GM13977 (cell line): ENCODE results near the gene CCDC175.

Source experiments
- DNase-seq: peaks from one replicate; pipeline ENCODE4 v3.0.0; 2012; ENCODE audit warnings: low spot score
- in situ Hi-C: fragments of 300-500 bp; cut with MboI; formaldehyde crosslinking; loops from one replicate; pipeline ENCODE4 v1.12.0; 2022; ENCODE audit warnings: low sequenced_read_pairs, low pct_unique_long_range_greater_than_20kb, mixed read lengths, inconsistent platforms; ENCODE audit not compliant: unreplicated experiment
- TF ChIP-seq, protein P1 (sequence below): IDR thresholded peaks from 2 replicates; pipeline ENCODE4 v1.5.1; 2012; ENCODE audit warnings: mild to moderate bottlenecking, control low read depth; ENCODE audit not compliant: insufficient read depth; ENCODE audit errors: extremely low read depth, missing control alignments

The CCDC175 gene

GRCh38 chr14:59576332-59577294 lies at the start of gene CCDC175:
CCDC175 (minus strand) TSS chr14:59576812; CDS start chr14:59576775, 37 bp downstream.
- in situ Hi-C loops: no loop called here
- TF ChIP-seq, protein P1, sequence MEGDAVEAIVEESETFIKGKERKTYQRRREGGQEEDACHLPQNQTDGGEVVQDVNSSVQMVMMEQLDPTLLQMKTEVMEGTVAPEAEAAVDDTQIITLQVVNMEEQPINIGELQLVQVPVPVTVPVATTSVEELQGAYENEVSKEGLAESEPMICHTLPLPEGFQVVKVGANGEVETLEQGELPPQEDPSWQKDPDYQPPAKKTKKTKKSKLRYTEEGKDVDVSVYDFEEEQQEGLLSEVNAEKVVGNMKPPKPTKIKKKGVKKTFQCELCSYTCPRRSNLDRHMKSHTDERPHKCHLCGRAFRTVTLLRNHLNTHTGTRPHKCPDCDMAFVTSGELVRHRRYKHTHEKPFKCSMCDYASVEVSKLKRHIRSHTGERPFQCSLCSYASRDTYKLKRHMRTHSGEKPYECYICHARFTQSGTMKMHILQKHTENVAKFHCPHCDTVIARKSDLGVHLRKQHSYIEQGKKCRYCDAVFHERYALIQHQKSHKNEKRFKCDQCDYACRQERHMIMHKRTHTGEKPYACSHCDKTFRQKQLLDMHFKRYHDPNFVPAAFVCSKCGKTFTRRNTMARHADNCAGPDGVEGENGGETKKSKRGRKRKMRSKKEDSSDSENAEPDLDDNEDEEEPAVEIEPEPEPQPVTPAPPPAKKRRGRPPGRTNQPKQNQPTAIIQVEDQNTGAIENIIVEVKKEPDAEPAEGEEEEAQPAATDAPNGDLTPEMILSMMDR: peak; percentile 87
- peak; percentile 84 for DNase-seq

GRCh38 chr14:59622631-59623030 lies 46.0 kb upstream of the CCDC175 start:
- in situ Hi-C loops: no loop called here
- TF ChIP-seq, protein P1: no peak
- DNase-seq: no peak

DNA sequence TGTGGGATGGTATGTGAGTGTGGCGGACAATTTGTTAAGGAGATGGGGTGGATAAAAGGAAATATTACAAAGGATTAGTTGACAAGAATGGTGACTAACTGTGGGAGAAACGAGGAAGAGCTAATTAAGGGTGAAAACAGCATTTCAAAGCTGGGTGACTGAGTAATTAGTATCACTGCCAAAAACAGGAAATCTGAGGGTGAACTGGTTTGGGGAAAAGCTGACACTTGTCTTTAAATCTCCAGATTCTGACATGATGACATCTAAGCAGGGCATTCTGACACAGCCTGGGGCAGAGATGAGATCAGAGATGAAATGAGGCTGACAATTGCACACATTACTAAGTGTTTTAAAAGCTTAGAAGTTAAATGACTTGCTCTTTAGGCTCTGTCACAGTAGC lies 42.4 kb upstream of the CCDC175 start:
- DNase-seq: no peak
- in situ Hi-C loops: no loop called here
- TF ChIP-seq, protein P1: no peak

DNA sequence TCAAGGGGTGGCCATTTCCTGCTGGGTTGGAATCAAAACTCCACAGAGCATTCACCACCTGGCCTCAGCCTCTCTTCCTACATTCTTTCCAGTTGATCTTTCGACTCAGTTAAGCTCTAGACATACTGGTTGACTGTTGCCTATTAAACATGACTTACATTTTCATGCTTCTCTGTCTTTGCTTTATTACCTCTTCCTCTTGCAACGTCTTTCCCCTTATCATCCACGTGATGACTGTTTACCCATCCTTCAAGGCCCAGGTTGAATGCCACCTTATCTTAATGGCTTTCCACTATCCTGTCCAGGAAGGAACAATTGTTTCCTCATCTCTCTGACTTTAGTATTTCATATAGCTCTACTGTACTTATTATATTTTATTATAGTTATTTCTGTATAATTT lies 24.4 kb upstream of the CCDC175 start:
- no peak for DNase-seq
- TF ChIP-seq, protein P1: no peak
- in situ Hi-C loops: no loop called here

DNA sequence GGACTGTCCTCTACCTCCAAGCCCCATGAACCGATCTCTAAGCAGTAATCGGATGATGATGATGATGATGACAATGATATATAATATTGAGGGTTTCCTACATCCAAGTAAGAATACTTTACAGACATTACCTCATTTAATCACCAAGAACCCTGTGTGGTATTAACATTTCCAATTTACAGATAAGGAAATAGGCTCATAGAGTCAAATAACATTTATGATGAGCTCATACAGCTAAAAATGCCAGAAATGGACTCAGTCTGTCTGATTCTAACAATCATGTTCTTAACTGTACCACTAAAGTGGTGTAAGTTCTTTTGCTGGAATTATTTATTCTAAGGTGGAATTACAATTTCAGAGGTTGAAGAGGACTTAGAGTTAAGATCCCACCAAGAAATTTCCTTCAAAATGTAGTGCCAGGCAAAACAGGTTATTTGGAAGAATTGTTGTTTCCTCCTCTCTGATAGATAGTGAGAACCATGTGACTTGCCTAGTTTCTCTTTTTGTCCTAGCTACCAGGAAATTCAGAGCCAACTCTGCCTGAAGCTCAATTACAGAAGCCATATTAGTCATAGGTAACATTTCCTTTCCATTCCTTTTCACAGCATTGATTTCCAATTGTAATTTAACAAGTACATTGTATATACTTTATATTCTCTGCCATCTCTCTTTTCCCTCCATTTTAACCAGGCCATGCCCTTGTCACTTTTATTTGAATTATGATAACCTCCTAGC lies 23.8 kb upstream of the CCDC175 start:
- TF ChIP-seq, protein P1: no peak
- in situ Hi-C loops: no loop called here
- no peak for DNase-seq

- DNase-seq: no peak
- TF ChIP-seq, protein P1: no peak
- in situ Hi-C loops: no loop called here
Observed at GRCh38 chr14:59595071-59595470, 18.5 kb upstream of the CCDC175 start.
